Caco-2 (cell line): ENCODE results near the gene RNPEP. TPM values are rescaled to one million over a fixed set of nuclear protein-coding genes. Genes with fewer than 3 reads are reported as not detected.
"Not testable (repeated sequence)": the region's sequence is repeated elsewhere in the genome, so short reads cannot be mapped to it uniquely, and the experiment has no call there.

Source experiments
- BruUV-seq: library from RNA; stranded (reverse); fragments of 400-500 nt; replicated peaks from 2 replicates; lab custom pipeline; 2021; lab: Mats Ljungman, UMichigan
- CTCF ChIA-PET: fragments of 300-600 bp; sonication (Branson Sonifier 250); formaldehyde crosslinking; loops from one replicate; lab custom pipeline; 2022; ENCODE audit warnings: antibody characterized with exemption; lab: Charles Lee
- POLR2A ChIA-PET: fragments of 300-600 bp; sonication (Branson Sonifier 250); formaldehyde crosslinking; loops from one replicate; lab custom pipeline; 2022; ENCODE audit warnings: antibody characterized with exemption; lab: Charles Lee
- DNase-seq, 2 experiments: peaks; one replicate each; pipeline versions ENCODE4 v3.0.0 to v3.0.0-alpha.2; 2020 to 2022
- H3K27me3 ChIP-seq: replicated peaks from 2 replicates; pipeline ENCODE4 v1.6.0; 2011; ENCODE audit warnings: low read length; ENCODE audit not compliant: control insufficient read depth, insufficient read depth
- H3K36me3 ChIP-seq: 2 replicates; pipeline ENCODE4 v1.5.1; 2011; ENCODE audit warnings: low read length; ENCODE audit not compliant: control insufficient read depth, insufficient read depth
- H3K4me1 ChIP-seq: fragments of 250-450 bp; sonication (Bioruptor Pico); 2 replicates; pipeline ENCODE4 v1.5.1; 2020; ENCODE audit warnings: mild to moderate bottlenecking
- H3K4me3 ChIP-seq: 2 replicates; pipeline ENCODE4 v1.5.1; 2011; ENCODE audit warnings: low read depth, mild to moderate bottlenecking, control low read depth, low read length
- H3K9me3 ChIP-seq: fragments of 250-450 bp; sonication (Bioruptor Pico); 2 replicates; pipeline ENCODE4 v1.5.1; 2020; ENCODE audit warnings: mild to moderate bottlenecking, moderate library complexity
- H3K27ac Mint-ChIP-seq: one replicate; pipeline ENCODE4 v1.8.0; 2022; ENCODE audit warnings: mixed read lengths; ENCODE audit not compliant: unreplicated experiment
- H3K27me3 Mint-ChIP-seq: one replicate; pipeline ENCODE4 v1.8.0; 2022; ENCODE audit warnings: mixed read lengths; ENCODE audit not compliant: insufficient read depth, unreplicated experiment
- H3K36me3 Mint-ChIP-seq: one replicate; pipeline ENCODE4 v1.8.0; 2022; ENCODE audit warnings: mild to moderate bottlenecking, mixed read lengths; ENCODE audit not compliant: insufficient read depth, unreplicated experiment
- H3K4me1 Mint-ChIP-seq: one replicate; pipeline ENCODE4 v1.8.0; 2022; ENCODE audit warnings: low read depth, mixed read lengths; ENCODE audit not compliant: unreplicated experiment
- H3K4me3 Mint-ChIP-seq: one replicate; pipeline ENCODE4 v1.8.0; 2022; ENCODE audit warnings: mild to moderate bottlenecking, moderate library complexity, mixed read lengths; ENCODE audit not compliant: unreplicated experiment
- H3K9me3 Mint-ChIP-seq: one replicate; pipeline ENCODE4 v1.8.0; 2022; ENCODE audit warnings: mixed read lengths; ENCODE audit not compliant: unreplicated experiment
- CTCF ChIP-seq, 2 experiments: fragments of 200-600 bp in 1 of 2; IDR thresholded peaks; 1 replicate in 1 of 2; 2 replicates in 1 of 2; pipeline versions ENCODE4 v1.5.1 to v1.8.0; 2011 to 2022; ENCODE audit warnings: antibody characterized with exemption in 1 of 2, control low read depth in 1 of 2, inconsistent platforms in 1 of 2, low read depth in 1 of 2, low read length in 1 of 2, mild to moderate bottlenecking in 1 of 2, moderate library complexity in 1 of 2; ENCODE audit not compliant: insufficient read depth in 1 of 2, severe bottlenecking in 1 of 2, unreplicated experiment in 1 of 2
- intact Hi-C: fragments of 100-400 bp; cut with micrococcal nuclease; formaldehyde crosslinking; loops from one replicate; pipeline ENCODE4 v1.10.0; 2022; ENCODE audit not compliant: unreplicated experiment
- total RNA-seq: library from RNA; stranded (reverse); gene quantifications from 2 replicates; pipeline ENCODE4 v1.2.3, GENCODE V29; 2022

RNPEP gene
- total RNA-seq, 1 experiment from 2014 or later: 75.9 TPM

- H3K4me1 Mint-ChIP-seq: peaks cover 42% of the 10 kb centered on the region
- H3K4me3 Mint-ChIP-seq: no peak overlapping the region
- no TSS peak for BruUV-seq
- H3K27me3 Mint-ChIP-seq: no peaks in the 10 kb centered on the region
- Histone ChIP-seq H3K27me3 (no peaks in the 10 kb centered on the region), H3K4me3 (no peak overlapping the region), H3K36me3 (no peaks in the 10 kb centered on the region), H3K4me1 (peaks cover 52% of the 10 kb centered on the region), H3K9me3 (no peaks in the 10 kb centered on the region)
- H3K27ac Mint-ChIP-seq: peak overlapping the region; percentile 31
- H3K36me3 Mint-ChIP-seq: no peaks in the 10 kb centered on the region
- ChIA-PET CTCF (interaction anchor here (0.5 to 1.2 kb wide), 2 partner anchors 13 to 596 kb away, joined by 3 read pairs; no protein-coding TSS in a partner anchor), POLR2A (interaction anchor here (1.7 kb wide), 1 partner anchor 38 kb away, joined by 6 read pairs; the partner anchor contains the start of gene ELF3)
- intact Hi-C loops: loop anchor here (1.0 to 5.0 kb wide), 2 partner anchors 28 to 41 kb away; no protein-coding TSS in a partner anchor
- no peaks in the 10 kb centered on the region for H3K9me3 Mint-ChIP-seq
- peak in 1 of 2 experiments; percentile 66 for DNase-seq
- TF ChIP-seq CTCF (IDR thresholded peaks at IDR 0.05; ENCODE audit: insufficient read depth in 1 of 2, low read depth in 1 of 2, low read length in 1 of 2, severe bottlenecking in 1 of 2, unreplicated experiment in 1 of 2): no peak
These were observed 65.5 kb downstream of the RNPEP start for GRCh38 chr1:202047977-202048376.

- peak overlapping the region; percentile 48 for H3K27ac Mint-ChIP-seq
- H3K27me3 ChIP-seq: no peaks in the 10 kb centered on the region
- H3K9me3 ChIP-seq: no peaks in the 10 kb centered on the region
- H3K36me3 ChIP-seq: no peaks in the 10 kb centered on the region
- BruUV-seq: no TSS peak
- POLR2A ChIA-PET: interaction anchor here (0.6 to 1.2 kb wide), 2 partner anchors 27 to 39 kb away, joined by 6 to 8 read pairs; partner anchors contain the start of gene ELF3
- no peaks in the 10 kb centered on the region for H3K9me3 Mint-ChIP-seq
- H3K4me1 ChIP-seq: peaks cover 41% of the 10 kb centered on the region
- no peaks in the 10 kb centered on the region for H3K36me3 Mint-ChIP-seq
- H3K4me3 Mint-ChIP-seq: no peak overlapping the region
- H3K4me3 ChIP-seq: no peak overlapping the region
- no peak for DNase-seq
- H3K27me3 Mint-ChIP-seq: no peaks in the 10 kb centered on the region
- CTCF ChIA-PET: interaction anchor here (0.6 kb wide), 1 partner anchor 32 kb away, joined by 3 read pairs; no protein-coding TSS in a partner anchor
- no peak for TF ChIP-seq CTCF (IDR thresholded peaks at IDR 0.05; ENCODE audit: insufficient read depth in 1 of 2, low read depth in 1 of 2, low read length in 1 of 2, severe bottlenecking in 1 of 2, unreplicated experiment in 1 of 2)
- intact Hi-C loops: loop anchor here (5.0 kb wide), 1 partner anchor 42 kb away; no protein-coding TSS in a partner anchor
- H3K4me1 Mint-ChIP-seq: peaks cover 36% of the 10 kb centered on the region
These were observed 66.7 kb downstream of the RNPEP start for GRCh38 chr1:202049129-202049528.

- Histone ChIP-seq H3K9me3 (no peaks in the 10 kb centered on the region), H3K4me1 (peaks cover 29% of the 10 kb centered on the region), H3K36me3 (no peaks in the 10 kb centered on the region), H3K4me3 (no peak overlapping the region), H3K27me3 (no peaks in the 10 kb centered on the region)
- intact Hi-C loops: no loop called here
- H3K27me3 Mint-ChIP-seq: no peaks in the 10 kb centered on the region
- no peaks in the 10 kb centered on the region for H3K9me3 Mint-ChIP-seq
- peaks cover 24% of the 10 kb centered on the region for H3K4me1 Mint-ChIP-seq
- H3K36me3 Mint-ChIP-seq: no peaks in the 10 kb centered on the region
- no peak for TF ChIP-seq CTCF (IDR thresholded peaks at IDR 0.05; ENCODE audit: insufficient read depth in 1 of 2, low read depth in 1 of 2, low read length in 1 of 2, severe bottlenecking in 1 of 2, unreplicated experiment in 1 of 2)
- ChIA-PET POLR2A (interaction anchor here (0.6 kb wide), 1 partner anchor 75 kb away, joined by 4 read pairs; no protein-coding TSS in a partner anchor), CTCF (no interaction called here)
- DNase-seq: no peak
- H3K27ac Mint-ChIP-seq: no peak overlapping the region
- H3K4me3 Mint-ChIP-seq: no peak overlapping the region
- no TSS peak for BruUV-seq
These were observed 71.6 kb downstream of the RNPEP start for GRCh38 chr1:202054094-202054493.

- H3K4me3 Mint-ChIP-seq, H3K36me3 Mint-ChIP-seq, H3K36me3 ChIP-seq, H3K9me3 Mint-ChIP-seq, H3K27me3 ChIP-seq, DNase-seq, BruUV-seq, H3K9me3 ChIP-seq, H3K4me3 ChIP-seq, CTCF ChIA-PET, H3K27me3 Mint-ChIP-seq: not testable (repeated sequence)
- peaks cover 30% of the 10 kb centered on the region for H3K4me1 ChIP-seq
- POLR2A ChIA-PET: interaction anchor here (0.6 kb wide), 1 partner anchor 74 kb away, joined by 4 read pairs; no protein-coding TSS in a partner anchor
- Mint-ChIP-seq H3K4me1 (peaks cover 25% of the 10 kb centered on the region), H3K27ac (peak overlapping the region; percentile 42)
- intact Hi-C loops: loop anchor here (5.0 kb wide), 1 partner anchor 53 kb away; no protein-coding TSS in a partner anchor
These were observed 72.2 kb downstream of the RNPEP start for GRCh38 chr1:202054673-202055072.
